22Rv1 (cell line): ENCODE data around the gene NRIP1.

Experiments
- CTCF ChIP-seq: fragments of 450-650 bp; IDR thresholded peaks from 2 replicates; pipeline ENCODE4 v1.5.1; 2017; ENCODE audit warnings: mild to moderate bottlenecking
- ZFX ChIP-seq: fragments of 450-650 bp; IDR thresholded peaks from 2 replicates; pipeline ENCODE4 v1.6.1; 2017; ENCODE audit warnings: antibody characterized with exemption, borderline replicate concordance

- TF ChIP-seq CTCF (no peak), ZFX (no peak)
Observed at GRCh38 chr21:14961502-14961901, 103.3 kb downstream of the NRIP1 start.
